DMS153 treated with DMSO at 0.1 percent for 48 hours (cell line): ENCODE results near the gene PRKCE.

Experiments
- DNase-seq: peaks from one replicate; lab custom pipeline; 2025; ENCODE audit not compliant: unreplicated experiment; lab: John Stamatoyannopoulos, UW

Gene PRKCE

DNA sequence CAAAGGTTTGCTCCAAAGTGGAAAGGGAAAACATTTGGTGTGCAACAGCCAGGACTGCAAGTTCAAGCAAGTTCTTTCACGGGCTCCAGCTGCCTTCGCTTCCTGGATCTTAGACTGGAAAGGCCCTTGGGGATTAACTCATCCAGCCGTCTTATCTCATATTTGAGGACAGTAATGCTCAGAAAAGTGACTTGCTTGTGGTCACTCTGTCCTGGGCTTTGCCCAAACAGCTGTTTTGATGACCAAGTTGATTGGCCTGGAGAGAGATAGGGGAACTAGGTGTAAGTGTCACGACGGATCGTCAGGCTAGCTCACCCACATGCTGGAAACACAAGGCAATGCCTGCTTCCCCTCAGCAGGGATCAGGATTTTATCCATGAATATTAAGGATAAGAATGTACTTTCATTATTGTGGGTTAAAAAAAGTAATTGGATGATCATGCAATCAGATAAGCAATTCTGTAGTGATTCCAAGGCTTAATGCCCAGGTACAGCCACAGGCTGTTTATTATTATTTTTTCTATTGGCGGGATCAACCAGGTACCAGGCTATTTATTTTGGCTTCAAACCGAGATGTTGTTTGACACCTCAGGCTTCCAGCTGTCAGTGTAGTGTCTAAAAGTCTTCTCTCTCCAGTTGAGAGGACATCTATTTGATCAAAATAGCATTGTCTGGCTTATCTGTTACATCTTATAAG lies 483.2 kb downstream of the PRKCE start:
- no peak for DNase-seq

DNA sequence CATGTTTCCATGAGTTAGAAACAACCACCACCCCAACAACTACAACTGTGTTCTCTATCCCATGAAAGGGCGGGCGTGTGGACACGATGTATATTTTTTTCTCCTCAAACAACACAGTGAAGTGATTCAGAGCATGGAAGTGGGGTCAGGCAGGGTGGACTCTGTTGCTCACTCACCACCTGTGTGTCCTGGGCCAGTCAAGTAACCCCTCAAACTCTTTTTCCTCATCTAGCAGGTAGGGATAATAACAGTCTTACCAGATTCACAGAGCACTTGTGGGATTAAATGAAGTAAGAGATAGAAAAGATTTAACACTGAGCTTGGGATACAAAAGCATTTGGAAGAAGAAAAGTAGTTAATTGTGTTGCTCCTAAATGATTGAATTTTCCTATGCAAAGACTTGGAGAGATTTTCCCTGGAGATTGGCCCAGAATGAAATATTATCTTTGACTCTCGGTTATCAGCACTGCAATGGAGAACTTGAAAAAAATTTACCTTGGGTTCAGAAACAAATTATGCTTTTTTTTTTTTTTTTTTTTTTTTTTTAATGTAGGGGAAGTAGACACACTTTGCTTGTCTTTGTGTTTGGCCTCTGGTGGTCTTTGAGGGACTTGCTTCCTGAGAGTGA lies 483.9 kb downstream of the PRKCE start:
- DNase-seq: no peak

DNA sequence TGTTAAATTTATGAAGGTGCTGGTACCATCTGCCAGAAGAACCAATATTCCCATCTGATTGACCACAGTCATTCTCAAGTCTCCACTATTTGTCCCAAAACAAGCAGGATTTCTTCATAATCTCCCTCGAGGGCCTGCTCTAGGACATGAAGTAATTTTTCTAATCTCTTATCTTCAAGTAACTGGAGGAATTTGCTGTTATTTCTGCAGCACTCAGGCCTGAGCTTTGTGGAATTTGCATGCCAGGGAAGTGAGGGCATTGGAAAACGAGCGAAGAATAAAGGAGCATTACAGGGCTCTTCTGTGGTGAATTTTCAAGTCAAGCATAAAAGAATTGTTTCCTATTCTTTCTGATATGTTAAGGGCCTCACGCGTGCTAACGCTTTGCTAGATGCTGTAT lies 484.5 kb downstream of the PRKCE start:
- no peak for DNase-seq

DNA sequence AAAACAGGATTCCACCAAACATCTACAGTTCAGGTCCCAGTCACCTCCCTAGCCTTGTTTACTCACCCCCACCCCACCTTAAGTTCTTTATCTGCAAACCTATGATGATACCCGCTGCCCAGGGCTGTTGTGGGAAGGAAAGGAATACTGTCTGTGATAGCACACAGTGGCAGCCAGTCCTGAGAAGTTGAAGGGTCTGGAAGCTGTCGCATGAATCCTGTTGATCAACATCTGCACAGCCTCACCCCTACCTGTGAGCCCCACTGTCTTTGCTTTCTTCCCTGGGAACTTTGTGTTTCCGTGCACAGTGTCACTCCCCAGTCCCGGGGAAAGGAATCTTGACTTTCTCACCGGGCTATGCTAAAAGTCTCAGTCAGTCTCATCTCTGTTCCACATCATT lies 485.0 kb downstream of the PRKCE start:
- DNase-seq: no peak

DNA sequence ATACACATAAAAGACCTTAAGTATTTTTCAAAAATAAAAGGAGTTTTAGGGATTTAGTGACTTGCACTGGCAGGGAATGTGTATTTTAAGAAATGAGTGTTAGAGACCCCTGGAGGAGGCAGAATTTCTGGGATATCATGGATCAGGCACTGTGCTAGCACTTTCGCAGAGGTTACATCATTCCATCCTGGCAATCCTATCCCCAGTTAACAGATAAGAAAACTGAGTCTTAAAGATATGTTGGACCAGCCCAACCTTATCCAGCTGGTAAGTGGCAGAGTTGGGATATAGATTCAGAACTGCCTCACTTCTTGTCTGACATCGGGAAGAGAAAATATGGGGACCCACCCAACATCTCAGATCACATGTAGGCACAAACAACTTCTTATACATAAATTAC lies 485.5 kb downstream of the PRKCE start:
- DNase-seq: no peak

DNA sequence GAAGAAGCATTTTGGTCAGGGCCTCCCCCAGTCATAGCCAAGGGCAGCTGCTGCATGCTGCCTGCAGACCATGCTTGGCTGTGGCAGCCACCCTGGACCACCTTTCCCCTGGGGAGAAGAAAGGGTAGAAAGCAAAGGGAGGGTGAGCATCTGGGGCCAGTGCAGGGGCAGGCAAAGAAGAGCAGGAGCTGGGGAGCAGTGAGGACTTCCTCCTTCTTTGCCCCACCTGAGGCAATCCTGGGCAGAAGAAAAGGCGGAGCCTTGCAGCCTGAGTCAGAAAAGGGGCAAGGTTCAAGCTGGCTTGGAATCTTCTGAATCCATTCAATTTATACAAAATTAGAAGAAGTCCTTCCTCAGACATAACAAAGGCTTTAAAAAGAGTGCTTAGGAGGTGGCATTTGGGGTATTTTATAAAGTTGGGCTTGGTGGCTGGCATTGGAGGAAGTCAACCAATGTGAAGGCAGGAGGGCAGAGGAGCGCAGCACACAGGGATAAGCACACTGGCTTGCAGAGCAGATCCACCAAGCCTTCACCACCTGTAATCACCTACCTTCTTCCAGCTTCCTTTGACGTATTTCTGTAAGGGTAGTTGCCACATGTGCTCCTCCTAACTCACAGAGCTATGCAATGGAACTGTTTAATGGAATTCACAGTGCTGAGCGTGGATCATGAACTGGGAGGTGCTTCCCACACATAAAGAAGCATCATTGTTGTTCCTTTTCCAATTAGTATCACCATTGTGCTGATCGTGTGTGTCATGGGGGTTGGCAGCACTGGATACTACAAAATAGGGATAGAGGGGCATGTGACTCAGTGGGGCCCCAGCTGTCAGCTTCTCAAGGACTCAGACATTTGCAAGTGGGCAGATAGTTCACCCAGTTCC lies 491.3 kb downstream of the PRKCE start:
- DNase-seq: no peak

DNA sequence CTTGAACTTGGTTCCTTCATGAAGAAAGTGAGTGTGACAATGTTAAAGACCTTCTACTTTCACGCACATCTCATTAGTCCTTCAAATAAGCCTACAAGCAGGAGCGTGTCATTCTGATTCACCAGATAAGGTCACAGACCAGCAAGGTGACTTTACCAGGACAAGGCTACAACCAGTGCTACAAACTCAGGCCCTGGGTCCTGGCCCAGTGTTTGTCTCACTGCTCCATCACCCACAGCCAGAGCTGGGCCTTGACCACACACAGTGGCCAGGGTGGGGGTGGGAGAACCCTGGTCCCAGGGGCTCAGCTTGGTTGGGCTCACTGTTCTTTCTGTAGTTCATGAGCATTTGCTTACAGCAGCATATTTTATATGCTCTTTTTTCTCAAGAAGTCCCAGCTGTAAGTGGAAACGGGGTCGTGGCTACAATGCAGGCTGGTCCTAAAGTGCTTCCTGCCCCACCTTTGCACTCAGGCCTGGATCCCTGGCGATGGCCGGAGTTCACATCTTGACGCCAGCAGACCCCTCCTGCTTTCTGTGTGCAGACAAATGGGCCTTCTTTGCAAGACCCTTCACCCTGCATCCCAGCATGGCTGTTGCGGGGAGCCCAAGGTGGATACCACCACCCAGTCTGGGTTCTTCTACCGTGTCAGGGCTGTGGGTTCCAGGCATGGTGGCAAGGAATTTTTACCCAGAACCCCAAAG lies 492.1 kb downstream of the PRKCE start:
- DNase-seq: no peak

DNA sequence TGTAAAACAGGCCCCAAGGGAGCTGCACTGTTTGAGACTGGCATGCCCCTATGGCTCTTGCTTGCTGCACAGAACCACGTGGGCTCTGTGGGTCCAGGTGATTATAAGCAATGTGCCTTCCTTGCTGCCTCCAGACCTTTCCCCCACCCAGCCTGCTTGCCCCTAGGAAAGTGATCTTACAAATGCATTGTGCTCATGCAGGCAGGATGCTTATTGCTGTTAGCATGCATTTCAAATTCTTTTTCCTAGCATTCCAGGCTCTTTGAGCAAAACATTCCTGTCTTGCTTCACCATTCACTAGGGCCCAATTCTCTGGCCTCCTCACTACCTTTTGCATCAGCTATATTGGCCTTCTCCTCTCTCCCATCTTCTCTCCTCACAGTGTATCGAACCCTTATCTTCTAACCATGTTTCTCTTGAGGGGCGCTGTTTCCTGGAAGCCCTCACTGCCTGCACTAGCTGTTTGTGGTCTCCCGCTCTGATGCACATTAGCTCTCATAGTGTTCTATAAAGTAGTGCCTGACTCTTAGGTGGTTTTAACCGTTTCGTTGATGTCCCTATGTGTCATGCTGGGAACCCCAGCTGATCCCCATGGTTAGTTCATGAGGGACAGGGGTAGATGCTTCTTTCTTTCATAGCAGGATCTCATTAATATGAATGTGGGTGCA lies 492.8 kb downstream of the PRKCE start:
- DNase-seq: no peak

DNA sequence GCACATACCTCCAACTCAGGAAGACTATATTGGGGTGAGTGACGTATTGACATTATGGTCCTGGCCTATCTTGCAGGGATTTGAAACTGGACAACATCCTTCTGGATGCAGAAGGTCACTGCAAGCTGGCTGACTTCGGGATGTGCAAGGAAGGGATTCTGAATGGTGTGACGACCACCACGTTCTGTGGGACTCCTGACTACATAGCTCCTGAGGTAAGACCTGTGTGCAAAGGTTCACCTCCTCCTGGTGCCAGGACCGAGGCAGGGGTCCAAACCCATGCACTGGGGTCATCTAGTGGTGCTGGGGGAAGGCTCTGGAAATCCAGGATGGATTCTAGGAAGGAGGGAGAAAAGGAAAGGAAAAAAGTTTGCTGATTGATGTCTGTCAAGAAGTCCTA lies 493.5 kb downstream of the PRKCE start:
- no peak for DNase-seq

DNA sequence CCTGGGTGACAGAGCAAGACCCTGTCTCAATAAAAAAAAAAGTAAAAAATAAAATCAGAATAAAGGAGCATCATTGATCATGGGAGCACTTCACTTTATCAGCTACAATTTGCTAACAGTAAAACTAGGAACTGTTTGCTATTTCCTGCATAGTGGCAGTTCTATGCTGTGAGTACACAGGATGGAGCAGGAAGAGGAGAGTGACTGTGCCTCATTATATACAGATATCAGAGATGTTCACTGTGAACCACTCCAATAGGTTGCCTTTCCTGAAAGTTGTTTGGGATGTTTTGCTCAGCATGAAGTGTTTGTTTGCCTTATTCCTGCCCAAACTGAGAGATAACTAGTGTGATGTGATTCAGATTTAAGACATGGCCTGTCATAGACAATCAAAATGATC lies 494.4 kb downstream of the PRKCE start:
- DNase-seq: no peak

DNA sequence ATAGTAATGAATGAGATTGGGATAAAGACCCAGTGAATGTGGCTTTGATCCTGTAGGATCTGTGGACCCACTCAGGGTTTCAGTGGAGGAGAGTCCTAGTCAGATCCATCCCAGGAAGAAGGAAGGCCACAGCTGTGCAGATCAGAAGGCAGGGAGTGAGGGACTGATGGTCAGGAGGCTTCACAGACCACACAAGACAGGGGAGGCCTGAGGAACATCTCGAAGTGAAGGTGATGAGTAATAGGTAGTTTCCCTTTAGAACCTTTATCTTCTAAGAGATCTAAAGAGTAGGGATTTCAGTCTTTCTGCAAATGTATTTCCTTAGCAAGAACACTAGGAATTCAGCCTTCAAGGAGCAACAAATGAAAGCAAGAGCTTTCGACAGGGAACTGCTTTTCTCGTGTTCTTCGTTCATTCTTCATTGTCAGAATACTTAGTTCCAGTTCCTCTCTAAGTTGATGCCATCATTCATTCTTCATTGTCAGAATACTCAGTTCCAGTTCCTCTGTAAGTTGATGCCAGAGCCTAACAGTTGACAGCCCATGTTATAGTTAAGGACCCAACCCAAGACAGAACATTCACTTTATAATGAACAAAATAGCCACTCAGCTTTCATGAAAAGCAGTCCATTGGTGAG lies 495.5 kb downstream of the PRKCE start:
- no peak for DNase-seq

DNA sequence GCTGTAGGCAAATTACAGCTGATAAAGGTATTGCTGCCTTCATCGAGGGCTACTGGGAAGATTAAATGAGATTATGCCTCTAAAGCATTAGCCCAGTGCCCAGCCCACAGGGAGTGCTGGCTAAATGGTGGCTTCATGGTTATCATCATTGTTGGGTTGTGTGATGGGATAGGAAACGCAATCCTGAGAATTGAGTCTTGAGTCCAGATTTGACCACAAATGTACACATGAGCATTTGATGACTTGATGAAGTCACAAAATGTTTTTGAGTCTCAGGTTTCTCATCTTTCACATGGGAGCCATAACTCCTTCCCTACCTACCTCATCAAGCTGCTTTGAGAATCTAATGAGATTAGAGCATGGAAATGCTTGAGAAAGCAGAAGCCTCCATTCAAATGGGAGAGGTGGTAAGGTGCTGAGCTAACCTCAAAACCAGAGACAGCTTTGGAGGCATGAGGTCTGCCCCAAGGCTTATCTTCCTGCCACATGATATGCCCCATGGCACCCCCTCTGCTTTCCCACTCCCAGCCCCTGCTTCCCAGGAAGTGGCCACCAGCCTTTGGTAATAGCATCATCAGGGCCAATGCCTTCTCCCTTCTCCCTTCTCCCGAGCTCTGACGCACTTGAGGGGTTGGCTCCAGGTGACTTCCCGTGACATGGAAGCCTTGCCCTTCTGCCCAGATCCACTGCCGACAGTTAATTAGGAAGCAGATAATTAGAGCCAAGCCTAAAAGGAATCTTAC lies 496.3 kb downstream of the PRKCE start:
- no peak for DNase-seq

DNA sequence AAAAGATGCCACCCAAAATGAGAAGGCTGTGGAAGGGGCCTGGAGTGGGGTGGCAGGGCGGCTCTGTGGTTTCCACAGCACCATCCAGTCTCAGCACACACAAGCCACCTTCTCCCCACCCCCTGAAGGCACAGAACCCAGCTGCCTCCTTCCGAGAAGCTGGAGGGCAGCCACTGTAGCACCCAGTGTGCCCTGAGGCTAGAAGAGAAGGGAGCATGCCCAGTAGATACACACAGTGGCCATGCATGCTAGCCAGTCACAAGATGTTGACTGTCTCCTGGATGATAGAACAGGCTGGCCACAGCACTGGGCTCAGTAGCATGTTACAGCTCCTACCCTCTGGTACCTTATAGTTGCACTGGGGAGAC lies 496.9 kb downstream of the PRKCE start:
- no peak for DNase-seq

DNA sequence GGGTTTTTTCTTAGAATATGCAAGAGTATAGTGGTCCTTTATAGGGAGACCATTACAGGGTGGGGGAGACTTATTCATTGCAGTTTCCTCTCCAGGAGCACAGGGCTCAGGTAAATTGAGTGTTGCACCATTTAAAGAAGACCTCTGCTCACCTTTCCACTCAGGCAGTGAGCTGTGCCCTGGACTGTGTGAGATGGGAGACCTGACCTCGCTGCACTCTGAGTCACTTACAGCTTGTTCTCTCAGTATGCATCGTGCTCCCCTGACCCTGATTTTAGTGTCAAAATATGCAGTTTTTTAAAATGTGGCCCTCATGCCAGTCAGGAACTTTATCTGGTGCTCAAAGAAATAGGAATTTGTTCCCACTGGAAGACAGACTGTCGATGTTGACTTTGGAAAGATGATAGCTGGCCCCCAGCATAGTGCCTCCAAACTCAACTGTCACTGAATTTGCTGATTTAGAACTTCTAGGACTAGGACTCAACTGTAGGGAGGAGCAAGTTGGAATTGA lies 499.0 kb downstream of the PRKCE start:
- no peak for DNase-seq

DNA sequence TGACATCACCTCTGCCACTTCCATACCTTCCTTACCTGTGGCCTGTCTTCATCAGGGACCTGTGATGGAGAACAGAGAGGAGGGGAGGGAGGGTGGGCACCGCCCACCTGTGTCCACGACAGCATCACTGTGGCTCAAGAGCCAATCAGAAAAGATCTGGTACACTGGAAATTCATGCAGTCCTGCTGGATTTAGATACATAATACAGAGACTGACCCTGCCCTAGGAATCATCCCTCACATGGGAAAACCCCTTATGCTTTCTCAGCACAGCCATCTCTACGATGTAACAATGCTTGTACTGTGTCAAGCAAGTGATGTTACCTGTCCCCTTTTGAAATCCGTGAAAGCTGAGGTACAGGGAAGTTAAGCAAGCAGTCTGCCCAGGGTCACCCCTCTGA lies 500.1 kb downstream of the PRKCE start:
- no peak for DNase-seq

DNA sequence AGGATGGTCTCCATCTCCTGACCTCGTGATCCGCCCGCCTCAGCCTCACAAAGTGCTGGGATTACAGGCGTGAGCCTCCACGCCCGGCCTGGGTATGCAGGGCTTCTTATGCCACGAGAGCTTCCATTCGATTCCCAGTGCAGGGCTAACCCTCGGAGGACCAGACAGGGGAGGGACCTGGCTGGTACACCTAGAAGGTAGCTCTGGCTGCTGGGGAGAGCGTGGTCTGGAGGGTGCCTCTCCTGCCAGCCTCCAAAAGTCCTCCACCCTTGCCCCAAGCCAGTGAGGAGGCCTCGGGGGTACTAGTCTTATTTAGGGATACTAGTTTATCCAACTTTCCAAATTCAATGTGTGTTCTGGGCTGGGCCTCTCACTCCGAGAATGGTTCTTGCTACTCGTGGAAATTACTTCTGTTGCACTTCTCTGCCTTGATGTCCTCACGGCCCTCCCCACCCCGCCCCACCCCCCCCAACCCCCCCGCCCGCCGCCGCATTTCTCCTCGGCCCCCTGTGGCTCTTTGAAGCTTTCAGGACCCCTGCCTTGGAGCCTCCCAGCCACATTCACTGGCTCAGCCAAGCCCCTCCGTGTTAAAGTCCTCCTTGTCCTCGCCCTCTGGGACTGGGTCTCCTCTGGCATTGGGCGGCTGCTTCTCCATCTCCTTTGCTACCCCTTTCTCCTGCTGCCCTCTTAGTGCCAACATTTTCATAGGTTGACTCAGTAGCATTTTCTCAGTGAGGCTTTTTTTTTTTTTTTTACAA lies 502.7 kb downstream of the PRKCE start:
- DNase-seq: no peak

DNA sequence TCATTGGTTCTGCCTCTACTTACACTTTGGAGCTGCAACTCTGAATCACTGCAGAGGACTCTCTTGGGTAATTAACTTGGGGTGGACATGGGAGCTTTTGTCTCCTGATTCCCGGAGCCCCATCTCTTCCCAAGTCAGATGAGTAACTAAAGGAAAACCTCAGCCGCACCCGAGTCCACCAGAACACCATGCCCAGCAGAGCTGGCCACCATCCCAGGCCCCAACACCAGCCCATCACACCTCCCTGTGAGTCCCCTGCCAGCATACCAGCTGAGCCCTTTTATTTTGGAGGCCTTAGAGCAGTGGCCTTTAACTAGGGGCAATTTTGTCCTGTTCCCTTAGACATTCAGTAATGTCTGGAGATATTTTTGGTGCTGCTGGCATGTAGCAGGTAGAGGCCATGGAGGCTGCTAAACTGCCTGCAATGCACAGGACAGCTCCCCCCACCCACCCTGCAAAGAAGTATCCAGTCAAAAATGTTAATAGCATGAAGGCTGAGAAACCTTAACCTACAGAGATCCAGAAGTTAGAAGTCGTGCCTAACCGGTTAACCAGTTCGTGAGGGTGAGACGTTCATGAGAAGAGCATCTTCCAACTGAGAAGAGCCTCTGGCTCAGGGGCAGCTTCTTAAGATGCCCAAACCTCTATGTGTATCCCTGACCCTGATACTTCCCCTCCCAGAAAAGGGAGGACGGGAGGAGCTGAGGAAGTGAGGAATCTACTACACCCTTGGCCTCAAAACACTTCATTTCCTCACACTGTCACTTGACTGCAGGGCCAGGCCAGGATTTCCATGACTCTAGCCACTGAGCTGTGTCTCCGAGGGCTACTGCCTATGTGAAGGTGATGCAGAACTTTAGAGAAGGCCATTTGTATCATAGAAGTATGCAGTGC lies 505.8 kb downstream of the PRKCE start:
- DNase-seq: no peak

DNA sequence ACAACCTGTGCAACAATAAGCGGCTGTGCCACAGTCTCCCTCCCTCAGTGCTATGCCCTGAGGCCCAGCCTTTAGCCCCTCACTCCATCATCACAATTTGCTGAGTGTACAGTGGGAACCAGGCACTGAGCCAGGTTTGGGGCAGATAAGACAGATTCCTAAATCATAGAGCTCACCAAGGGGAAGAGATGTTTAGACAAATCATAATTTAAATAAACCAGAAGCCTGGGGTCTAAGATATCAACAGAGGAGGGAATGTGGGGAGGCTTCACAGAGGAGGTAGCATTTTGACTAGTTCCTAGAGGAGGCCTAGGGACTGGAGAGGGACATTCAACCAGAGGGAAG lies 506.5 kb downstream of the PRKCE start:
- no peak for DNase-seq
